Gastrocnemius medialis (tissue), 4 donors: ENCODE data around the gene HLA-DOB. TPM values are rescaled to one million over a fixed set of nuclear protein-coding genes. Genes with fewer than 3 reads are reported as not detected.

Experiments used
- ATAC-seq, 2 donors: fragments of 150-250 bp; one replicate each; pipeline ENCODE4 v1.9.1; 2016
- DNase-seq, 2 donors: peaks; one replicate each; pipeline ENCODE4 v3.0.0-alpha.2; 2019
- H3K27ac ChIP-seq, 4 donors: fragments of 200-600 bp; sonication (generic); 1 replicate in 1 of 4; 2 replicates in 3 of 4; pipeline ENCODE4 v1.5.1; 2016 to 2018; ENCODE audit warnings: mild to moderate bottlenecking in 2 of 4, moderate library complexity in 1 of 4
- H3K27me3 ChIP-seq, 3 donors: fragments of 200-600 bp; sonication (generic) in 2 of 3; 1 replicate in 1 of 3; 2 replicates in 2 of 3; pipeline versions ENCODE4 v1.5.1 to v1.6.0; 2016 to 2019; ENCODE audit warnings: mild to moderate bottlenecking in 1 of 3, moderate library complexity in 1 of 3
- H3K36me3 ChIP-seq, 2 donors: fragments of 200-600 bp; sonication (generic) in 1 of 2; one replicate each; pipeline ENCODE4 v1.5.1; 2017 to 2018
- H3K4me1 ChIP-seq, 2 donors: fragments of 200-600 bp; sonication (generic) in 1 of 2; one replicate each; pipeline ENCODE4 v1.5.1; 2016 to 2017; ENCODE audit warnings: mild to moderate bottlenecking in 2 of 2
- H3K4me3 ChIP-seq, 4 donors: fragments of 200-600 bp; sonication (generic) in 3 of 4; 1 replicate in 1 of 4; 2 replicates in 3 of 4; pipeline ENCODE4 v1.5.1; 2016 to 2019; ENCODE audit warnings: mild to moderate bottlenecking in 2 of 4
- H3K9me3 ChIP-seq, 3 donors: fragments of 200-600 bp; sonication (generic) in 2 of 3; 1 replicate in 1 of 3; 2 replicates in 2 of 3; pipeline ENCODE4 v1.5.1; 2016 to 2019
- POLR2A ChIP-seq, 2 donors: fragments of 450-650 bp; IDR thresholded peaks; one replicate each; pipeline ENCODE4 v1.6.1; 2017; ENCODE audit warnings: antibody characterized with exemption in 2 of 2, mild to moderate bottlenecking in 2 of 2, moderate library complexity in 2 of 2
- in situ Hi-C, 4 donors: fragments of 200-750 bp; cut with MboI; loops; one replicate each; pipeline versions ENCODE4 v1.15.0 to v1.8.0; 2017; ENCODE audit warnings: low sequenced_read_pairs in 4 of 4
- intact Hi-C: fragments of 100-400 bp; cut with DNase I; formaldehyde crosslinking; loops from one replicate; pipeline ENCODE4 v1.15.1; 2023; ENCODE audit warnings: low total_unique reads
- total RNA-seq, 4 donors: library from RNA; depleted of rRNA; stranded (reverse); fragments of >200 nt; gene quantifications; one replicate each; pipeline versions ENCODE4 v1.1.0 to v1.2.3, GENCODE V29; 2016
- TF ChIP-seq, protein P1 (sequence below), 5 experiments: fragments of 450-650 bp in 3 of 5; fragments of 200-600 bp in 2 of 5; sonication (generic) in 2 of 5; IDR thresholded peaks in 4 of 5; conservative IDR thresholded peaks in 1 of 5; 1 replicate in 4 of 5; 2 replicates in 1 of 5; pipeline ENCODE4 v1.5.1; 2016 to 2019; ENCODE audit warnings: antibody characterized with exemption in 5 of 5, mild to moderate bottlenecking in 3 of 5, moderate library complexity in 3 of 5

HLA-DOB gene
- total RNA-seq, 4 donors from 2014 or later = 0.22 to 0.72 (median 0.36) TPM; not detected in 1

DNA sequence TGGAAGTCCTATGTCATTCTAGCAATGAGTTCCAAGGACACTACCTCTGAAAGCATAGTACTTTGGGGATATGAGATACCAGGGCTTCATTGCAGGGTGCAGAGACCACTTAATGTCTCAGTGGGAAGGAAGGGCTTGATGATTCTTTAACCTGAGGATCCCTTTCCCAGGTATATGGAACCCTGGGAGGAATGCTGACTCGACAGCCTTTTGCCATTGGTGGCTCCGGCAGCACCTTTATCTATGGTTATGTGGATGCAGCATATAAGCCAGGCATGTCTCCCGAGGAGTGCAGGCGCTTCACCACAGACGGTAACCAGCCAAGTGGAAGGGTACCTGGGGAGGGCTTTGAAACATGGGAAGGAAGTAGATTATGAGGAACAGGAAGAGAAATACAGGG, 41.4 kb upstream of the HLA-DOB start:
- H3K27ac ChIP-seq = no peak overlapping the region
- intact Hi-C loops = no loop called here
- H3K27me3 ChIP-seq = no peaks in the 10 kb centered on the region
- no peaks in the 10 kb centered on the region for H3K9me3 ChIP-seq
- ATAC-seq = no peak
- TF ChIP-seq, protein P1, sequence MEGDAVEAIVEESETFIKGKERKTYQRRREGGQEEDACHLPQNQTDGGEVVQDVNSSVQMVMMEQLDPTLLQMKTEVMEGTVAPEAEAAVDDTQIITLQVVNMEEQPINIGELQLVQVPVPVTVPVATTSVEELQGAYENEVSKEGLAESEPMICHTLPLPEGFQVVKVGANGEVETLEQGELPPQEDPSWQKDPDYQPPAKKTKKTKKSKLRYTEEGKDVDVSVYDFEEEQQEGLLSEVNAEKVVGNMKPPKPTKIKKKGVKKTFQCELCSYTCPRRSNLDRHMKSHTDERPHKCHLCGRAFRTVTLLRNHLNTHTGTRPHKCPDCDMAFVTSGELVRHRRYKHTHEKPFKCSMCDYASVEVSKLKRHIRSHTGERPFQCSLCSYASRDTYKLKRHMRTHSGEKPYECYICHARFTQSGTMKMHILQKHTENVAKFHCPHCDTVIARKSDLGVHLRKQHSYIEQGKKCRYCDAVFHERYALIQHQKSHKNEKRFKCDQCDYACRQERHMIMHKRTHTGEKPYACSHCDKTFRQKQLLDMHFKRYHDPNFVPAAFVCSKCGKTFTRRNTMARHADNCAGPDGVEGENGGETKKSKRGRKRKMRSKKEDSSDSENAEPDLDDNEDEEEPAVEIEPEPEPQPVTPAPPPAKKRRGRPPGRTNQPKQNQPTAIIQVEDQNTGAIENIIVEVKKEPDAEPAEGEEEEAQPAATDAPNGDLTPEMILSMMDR (IDR thresholded peaks at IDR 0.05 in 4 of 5, conservative IDR thresholded peaks at IDR 0.05 in 1 of 5) = no peak
- no peak for TF ChIP-seq POLR2A (IDR thresholded peaks at IDR 0.05)
- in situ Hi-C loops = no loop called here
- H3K36me3 ChIP-seq = no peaks in the 10 kb centered on the region
- no peak for DNase-seq
- H3K4me1 ChIP-seq = peaks cover 8 to 10% of the 10 kb centered on the region in 2 donors
- no peak overlapping the region for H3K4me3 ChIP-seq

DNA sequence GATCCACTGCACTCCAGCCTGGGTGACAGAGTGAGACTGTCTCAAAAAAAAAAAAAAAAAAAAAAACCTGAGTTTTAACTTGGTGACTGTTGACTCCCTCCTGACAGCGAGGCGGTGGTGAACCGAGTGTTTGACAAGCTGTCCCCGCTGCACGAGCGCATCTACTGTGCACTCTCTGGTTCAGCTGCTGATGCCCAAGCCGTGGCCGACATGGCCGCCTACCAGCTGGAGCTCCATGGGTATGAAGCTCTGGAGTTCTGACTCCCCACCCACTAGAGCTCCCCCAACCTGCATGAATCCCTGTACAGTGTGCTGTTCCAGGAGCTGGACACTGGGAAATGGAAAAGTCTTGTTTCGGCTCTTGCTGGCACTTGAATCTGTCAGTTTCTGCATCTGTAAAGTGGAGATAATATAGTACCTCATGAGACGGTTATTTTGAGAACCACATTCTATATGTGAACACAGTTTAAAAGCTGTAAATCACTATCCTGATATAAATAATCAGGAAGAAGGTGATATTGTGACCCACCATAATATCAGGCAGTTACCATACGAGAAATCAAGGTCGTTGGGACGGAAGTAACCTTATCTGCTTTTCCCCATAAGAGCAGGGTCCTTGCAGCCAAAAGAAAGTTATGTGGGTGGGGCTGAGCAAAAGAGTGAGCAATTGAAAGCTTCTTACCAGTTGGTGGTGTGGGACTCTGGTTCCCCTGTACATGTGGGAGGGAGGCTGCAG, 40.5 kb upstream of the HLA-DOB start:
- H3K4me3 ChIP-seq = no peak overlapping the region
- no peaks in the 10 kb centered on the region for H3K9me3 ChIP-seq
- ATAC-seq (no peak), DNase-seq (no peak)
- H3K4me1 ChIP-seq = peaks cover 8 to 13% of the 10 kb centered on the region in 2 donors
- intact Hi-C loops (no loop called here), in situ Hi-C loops (no loop called here)
- H3K27ac ChIP-seq = no peak overlapping the region
- H3K36me3 ChIP-seq = no peaks in the 10 kb centered on the region
- TF ChIP-seq, protein P1 (IDR thresholded peaks at IDR 0.05 in 4 of 5, conservative IDR thresholded peaks at IDR 0.05 in 1 of 5) = no peak
- no peak for TF ChIP-seq POLR2A (IDR thresholded peaks at IDR 0.05)
- H3K27me3 ChIP-seq = no peaks in the 10 kb centered on the region

DNA sequence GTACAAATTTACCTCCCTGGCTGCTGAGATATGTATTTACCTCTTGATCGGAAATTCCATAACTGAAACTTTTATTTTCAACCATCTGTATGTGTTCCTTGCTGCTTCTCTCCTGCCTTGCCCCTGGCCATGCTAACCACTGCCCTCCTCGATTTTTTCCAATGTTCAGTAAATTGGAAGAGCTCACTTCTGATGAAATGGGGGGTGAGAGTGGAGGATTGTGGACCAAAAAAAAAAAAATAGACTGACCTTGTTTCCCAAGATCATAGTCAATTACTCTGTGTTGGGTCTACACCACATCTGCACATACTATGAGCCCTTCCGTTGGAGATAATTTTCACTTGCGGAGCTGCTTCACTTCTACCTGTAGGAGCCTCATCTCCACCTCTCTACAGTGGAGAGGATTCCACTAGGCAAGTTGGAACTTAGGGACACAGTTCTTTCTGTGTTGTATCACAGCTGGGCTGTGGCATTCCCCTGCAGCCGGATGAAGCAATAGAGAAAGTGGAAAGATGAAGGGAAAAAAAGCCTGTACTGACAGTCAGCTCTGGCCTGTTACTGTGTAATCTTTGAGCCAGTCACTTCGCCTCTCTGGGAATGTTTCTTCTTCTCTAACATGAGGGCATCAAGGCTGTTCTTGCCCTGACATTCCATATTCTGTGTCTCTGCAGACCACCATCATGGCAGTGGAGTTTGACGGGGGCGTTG, 38.8 kb upstream of the HLA-DOB start:
- peak overlapping the region; percentile 98 to 99 (median 99) for H3K27ac ChIP-seq
- H3K4me1 ChIP-seq = peaks cover 12 to 19% of the 10 kb centered on the region in 2 donors
- H3K36me3 ChIP-seq = peaks cover 0 to 5% of the 10 kb centered on the region in 2 donors
- ATAC-seq = no peak
- no peak for DNase-seq
- TF ChIP-seq POLR2A (IDR thresholded peaks at IDR 0.05) = no peak
- TF ChIP-seq, protein P1 (IDR thresholded peaks at IDR 0.05 in 4 of 5, conservative IDR thresholded peaks at IDR 0.05 in 1 of 5) = no peak
- H3K4me3 ChIP-seq = peak overlapping the region in 1 of 4 donors; percentile 99
- H3K27me3 ChIP-seq = no peaks in the 10 kb centered on the region
- in situ Hi-C loops = no loop called here
- H3K9me3 ChIP-seq = no peaks in the 10 kb centered on the region
- intact Hi-C loops = no loop called here

DNA sequence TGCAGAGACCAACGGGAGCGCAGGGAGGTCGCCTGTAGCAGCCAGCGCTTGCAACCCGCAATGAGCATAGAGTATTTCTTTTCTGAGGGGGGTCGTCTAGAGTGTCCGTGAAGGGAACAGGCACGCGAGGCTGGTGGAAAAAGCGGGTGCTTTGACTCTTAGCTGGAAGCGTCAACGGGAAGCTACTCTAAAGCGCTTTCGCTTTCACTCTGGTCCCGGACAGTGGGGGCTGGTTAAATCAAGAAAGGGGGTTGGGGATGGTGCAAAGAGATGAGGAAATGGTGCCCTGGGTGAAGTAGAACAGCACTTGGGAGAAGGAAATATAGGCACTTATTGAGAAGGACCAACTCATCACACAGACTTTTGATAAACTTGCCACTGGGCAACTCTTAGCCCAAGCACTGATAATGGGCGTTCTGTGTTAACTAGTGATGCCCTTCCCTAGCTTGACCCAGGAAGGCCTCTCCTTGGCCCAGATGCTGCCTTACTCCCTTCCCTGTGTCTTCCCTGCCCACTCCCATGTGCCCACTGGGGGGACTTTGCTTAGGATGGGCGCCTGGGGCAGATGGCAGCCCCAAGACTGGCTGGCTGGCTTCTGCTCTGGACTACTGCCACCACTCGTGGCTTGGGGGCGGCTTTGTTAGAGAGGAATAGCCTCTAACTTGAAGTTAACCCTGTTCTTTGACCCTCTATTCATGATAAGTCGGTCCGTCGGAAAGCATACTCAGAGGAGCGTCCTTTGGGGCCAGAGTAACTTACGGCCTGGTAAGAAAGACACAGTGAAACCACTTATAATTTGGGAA, 37.8 kb upstream of the HLA-DOB start:
- Histone ChIP-seq H3K36me3 (peaks cover 0 to 16% of the 10 kb centered on the region in 2 donors), H3K4me3 (peak overlapping the region; percentile 85 to 99 (median 96)), H3K4me1 (peaks cover 12 to 19% of the 10 kb centered on the region in 2 donors), H3K9me3 (no peaks in the 10 kb centered on the region), H3K27ac (peak overlapping the region; percentile 98 to 99 (median 99)), H3K27me3 (no peaks in the 10 kb centered on the region)
- DNase-seq (no peak), ATAC-seq (peak; percentile 10 to 16)
- in situ Hi-C loops = no loop called here
- intact Hi-C loops = loop anchor here (1.0 kb wide), 2 partner anchors 14 to 16 kb away; partner anchors contain the start of gene TAP2
- no peak for TF ChIP-seq POLR2A (IDR thresholded peaks at IDR 0.05)
- TF ChIP-seq, protein P1 (IDR thresholded peaks at IDR 0.05 in 4 of 5, conservative IDR thresholded peaks at IDR 0.05 in 1 of 5) = no peak
